Sigmoid colon (tissue), 7 donors: Measurements from ENCODE around the gene ISOC1. TPM values are rescaled to one million over a fixed set of nuclear protein-coding genes. Genes with fewer than 3 reads are reported as not detected.

Experiments used
- DNase-seq: peaks from one replicate; pipeline ENCODE4 v3.0.0-alpha.2; 2019
- H3K27ac ChIP-seq, 4 donors: fragments of 200-600 bp; sonication (generic); one replicate each; pipeline ENCODE4 v1.5.1; 2016 to 2019; ENCODE audit warnings: mild to moderate bottlenecking in 1 of 4
- H3K27me3 ChIP-seq, 3 donors: fragments of 200-600 bp; sonication (generic); one replicate each; pipeline ENCODE4 v1.5.1; 2019; ENCODE audit warnings: mild to moderate bottlenecking in 1 of 3
- H3K36me3 ChIP-seq, 4 donors: fragments of 200-600 bp; sonication (generic); one replicate each; pipeline ENCODE4 v1.5.1; 2016 to 2019
- H3K4me1 ChIP-seq, 4 donors: fragments of 200-600 bp; sonication (generic); one replicate each; pipeline ENCODE4 v1.5.1; 2017 to 2019
- H3K4me3 ChIP-seq, 4 donors: fragments of 200-600 bp; sonication (generic); one replicate each; pipeline ENCODE4 v1.5.1; 2017 to 2019; ENCODE audit warnings: mild to moderate bottlenecking in 2 of 4, moderate library complexity in 1 of 4
- H3K9me3 ChIP-seq, 4 donors: fragments of 200-600 bp in 3 of 4; sonication (generic) in 3 of 4; one replicate each; pipeline versions ENCODE4 v1.5.1 to v1.6.1; 2013 to 2019
- CTCF ChIP-seq, 4 experiments: fragments of 450-650 bp in 3 of 4; fragments of 200-600 bp in 1 of 4; IDR thresholded peaks; one replicate each; pipeline ENCODE4 v1.5.1; 2016 to 2019; ENCODE audit warnings: antibody characterized with exemption in 4 of 4, mild to moderate bottlenecking in 3 of 4, moderate library complexity in 2 of 4
- EP300 ChIP-seq, 4 donors: sonication (generic); formaldehyde crosslinking; IDR thresholded peaks; one replicate each; pipeline ENCODE4 v1.6.1; 2017; ENCODE audit warnings: antibody characterized with exemption in 4 of 4
- POLR2A ChIP-seq, 2 donors: fragments of 450-650 bp; IDR thresholded peaks; one replicate each; pipeline ENCODE4 v1.6.1; 2016; ENCODE audit warnings: antibody characterized with exemption in 2 of 2, mild to moderate bottlenecking in 2 of 2, moderate library complexity in 2 of 2
- POLR2AphosphoS5 ChIP-seq, 4 donors: sonication (generic); formaldehyde crosslinking; IDR thresholded peaks; one replicate each; pipeline ENCODE4 v1.6.1; 2017; ENCODE audit warnings: antibody characterized with exemption in 4 of 4
- WGBS, 2 donors: extraction: QIAGEN DNeasy Blood & Tissue Kit; methylation state at CpG; one replicate each; pipeline ENCODE4 v1.1.7; 2013; 5-methylcytosine and 5-hydroxymethylcytosine counted together
- intact Hi-C: fragments of 100-400 bp; cut with DNase I; formaldehyde crosslinking; loops from one replicate; pipeline ENCODE4 v1.15.1; 2023
- polyA plus RNA-seq, 3 donors: library from polyadenylated mRNA; stranded (reverse); fragments of 200-250 nt; gene quantifications; one replicate each; pipeline ENCODE4 v1.2.3, GENCODE V29; 2013
- total RNA-seq, 4 donors: library from RNA; depleted of rRNA; stranded (reverse); fragments of >200 nt; gene quantifications; one replicate each; pipeline ENCODE4 v1.1.0, GENCODE V29; 2016
- donor health status: healthy with polysubstance abuse.
- donor health status: Bipolar disorder and iron deficiency.
- donor health status: healthy.

Gene ISOC1
- total and polyA plus RNA-seq, 7 donors = 14.1 to 34.2 (median 21.6) TPM

GRCh38 chr5:129133553-129133952, 39.0 kb downstream of the ISOC1 start:
- no peak for TF ChIP-seq EP300 (IDR thresholded peaks at IDR 0.05)
- TF ChIP-seq POLR2A (IDR thresholded peaks at IDR 0.05) = no peak
- no peak for TF ChIP-seq CTCF (IDR thresholded peaks at IDR 0.05)
- no peak for TF ChIP-seq POLR2AphosphoS5 (IDR thresholded peaks at IDR 0.05)
- H3K9me3 ChIP-seq = no peaks in the 10 kb centered on the region
- no peaks in the 10 kb centered on the region for H3K27me3 ChIP-seq
- intact Hi-C loops = no loop called here
- H3K4me3 ChIP-seq = no peak overlapping the region
- H3K4me1 ChIP-seq = no peaks in the 10 kb centered on the region
- 39 to 78% methylated on average over 1 of the region's 1 CpG for WGBS, 2 donors
- DNase-seq = no peak
- no peak overlapping the region for H3K27ac ChIP-seq
- no peaks in the 10 kb centered on the region for H3K36me3 ChIP-seq

- intact Hi-C loops = no loop called here
- no peak overlapping the region for H3K27ac ChIP-seq
These were observed 41.1 kb downstream of the ISOC1 start for GRCh38 chr5:129135633-129136032.

GRCh38 chr5:129137637-129138036, 43.1 kb downstream of the ISOC1 start:
- no peak overlapping the region for H3K4me3 ChIP-seq
- no peaks in the 10 kb centered on the region for H3K9me3 ChIP-seq
- no peak overlapping the region for H3K27ac ChIP-seq
- no peaks in the 10 kb centered on the region for H3K36me3 ChIP-seq
- TF ChIP-seq POLR2AphosphoS5 (IDR thresholded peaks at IDR 0.05) (no peak), POLR2A (IDR thresholded peaks at IDR 0.05) (no peak), CTCF (IDR thresholded peaks at IDR 0.05) (no peak)
- H3K27me3 ChIP-seq = no peaks in the 10 kb centered on the region
- intact Hi-C loops = no loop called here
- no peaks in the 10 kb centered on the region for H3K4me1 ChIP-seq
- no peak for DNase-seq

More at GRCh38 chr5:129135633-129136032, 41.1 kb downstream of the ISOC1 start:
- no peak for TF ChIP-seq CTCF (IDR thresholded peaks at IDR 0.05)
- TF ChIP-seq POLR2A (IDR thresholded peaks at IDR 0.05) = no peak
- no peak for TF ChIP-seq POLR2AphosphoS5 (IDR thresholded peaks at IDR 0.05)
- TF ChIP-seq EP300 (IDR thresholded peaks at IDR 0.05) = no peak
- H3K4me3 ChIP-seq = no peak overlapping the region
- H3K4me1 ChIP-seq = no peaks in the 10 kb centered on the region
- H3K27me3 ChIP-seq = no peaks in the 10 kb centered on the region
- DNase-seq = no peak
- H3K9me3 ChIP-seq = no peaks in the 10 kb centered on the region
- H3K36me3 ChIP-seq = no peaks in the 10 kb centered on the region

- no peaks in the 10 kb centered on the region for H3K27me3 ChIP-seq
- intact Hi-C loops = no loop called here
- no peak overlapping the region for H3K4me3 ChIP-seq
- TF ChIP-seq CTCF (IDR thresholded peaks at IDR 0.05) (no peak), POLR2A (IDR thresholded peaks at IDR 0.05) (no peak), EP300 (IDR thresholded peaks at IDR 0.05) (no peak), POLR2AphosphoS5 (IDR thresholded peaks at IDR 0.05) (no peak)
- WGBS, 2 donors = 72 to 78% methylated on average over 4 of the region's 4 CpGs
- no peak overlapping the region for H3K27ac ChIP-seq
- no peak for DNase-seq
- no peaks in the 10 kb centered on the region for H3K9me3 ChIP-seq
- H3K4me1 ChIP-seq = no peaks in the 10 kb centered on the region
- H3K36me3 ChIP-seq = no peaks in the 10 kb centered on the region
These were observed 46.5 kb downstream of the ISOC1 start for GRCh38 chr5:129141078-129141477.

- intact Hi-C loops = no loop called here
- WGBS, 2 donors = 48 to 54% methylated on average over 2 of the region's 2 CpGs
- no peaks in the 10 kb centered on the region for H3K4me1 ChIP-seq
- no peak overlapping the region for H3K27ac ChIP-seq
- no peak for DNase-seq
- TF ChIP-seq CTCF (IDR thresholded peaks at IDR 0.05) = no peak
- no peak for TF ChIP-seq POLR2AphosphoS5 (IDR thresholded peaks at IDR 0.05)
- TF ChIP-seq EP300 (IDR thresholded peaks at IDR 0.05) = no peak
- no peak for TF ChIP-seq POLR2A (IDR thresholded peaks at IDR 0.05)
- no peak overlapping the region for H3K4me3 ChIP-seq
- H3K27me3 ChIP-seq = no peaks in the 10 kb centered on the region
- H3K9me3 ChIP-seq = no peaks in the 10 kb centered on the region
- no peaks in the 10 kb centered on the region for H3K36me3 ChIP-seq
These were observed 47.1 kb downstream of the ISOC1 start for GRCh38 chr5:129141696-129142095.
